Osteoblast (primary cell): ENCODE results near the gene CMPK2. TPM values are rescaled to one million over a fixed set of nuclear protein-coding genes. Genes with fewer than 3 reads are reported as not detected.

Experiments
- DNase-seq: peaks from one replicate; pipeline ENCODE4 v3.0.0; 2011; ENCODE audit warnings: low spot score, mixed read lengths; ENCODE audit not compliant: insufficient read length; ENCODE audit errors: missing footprints
- H2AFZ ChIP-seq: 2 replicates; pipeline ENCODE4 v1.6.0; 2011; ENCODE audit warnings: mild to moderate bottlenecking, low read length
- H3K27ac ChIP-seq: 2 replicates; pipeline ENCODE4 v1.5.1; 2011; ENCODE audit warnings: mild to moderate bottlenecking, low read depth, low read length, moderate library complexity
- H3K27me3 ChIP-seq: 2 replicates; pipeline ENCODE4 v1.6.0; 2012; ENCODE audit warnings: mild to moderate bottlenecking, control low read depth, inconsistent platforms, low read length, moderate library complexity; ENCODE audit not compliant: insufficient read depth
- H3K36me3 ChIP-seq: 2 replicates; pipeline ENCODE4 v1.5.1; 2011; ENCODE audit warnings: mild to moderate bottlenecking, low read length, control low read depth, moderate library complexity; ENCODE audit not compliant: insufficient read depth
- H3K4me1 ChIP-seq: 2 replicates; pipeline ENCODE4 v1.5.1; 2011; ENCODE audit warnings: mild to moderate bottlenecking, low read length, control low read depth, moderate library complexity; ENCODE audit not compliant: insufficient read depth
- H3K4me2 ChIP-seq: 2 replicates; pipeline ENCODE4 v1.6.0; 2011; ENCODE audit warnings: mild to moderate bottlenecking, low read length; ENCODE audit not compliant: insufficient read depth
- H3K4me3 ChIP-seq: fragments of 200-600 bp; sonication (generic); 3 replicates; pipeline ENCODE4 v1.5.1; 2012; ENCODE audit warnings: mild to moderate bottlenecking, low read length, inconsistent platforms; ENCODE audit not compliant: insufficient read depth
- H3K79me2 ChIP-seq: 2 replicates; pipeline ENCODE4 v1.6.0; 2012; ENCODE audit warnings: mild to moderate bottlenecking, low read length, control low read depth, inconsistent platforms; ENCODE audit not compliant: insufficient read depth
- H3K9me3 ChIP-seq: 2 replicates; pipeline ENCODE4 v1.5.1; 2011; ENCODE audit warnings: low read depth, low read length, control low read depth
- H4K20me1 ChIP-seq: 2 replicates; pipeline ENCODE4 v1.6.0; 2012; ENCODE audit warnings: mild to moderate bottlenecking, low read length, control low read depth; ENCODE audit not compliant: insufficient read depth
- total RNA-seq: library from RNA; depleted of rRNA; stranded (reverse); fragments of >200 nt; gene quantifications from 2 replicates; pipeline ENCODE4 v1.2.3, GENCODE V29; 2012
- TF ChIP-seq, protein P1 (sequence below): IDR thresholded peaks from 2 replicates; pipeline ENCODE4 v1.5.1; 2011; ENCODE audit warnings: mild to moderate bottlenecking, low read depth, low read length, moderate library complexity; ENCODE audit errors: extremely low read depth

The CMPK2 gene
- total RNA-seq, 1 donor, result 2.2 TPM

DNA sequence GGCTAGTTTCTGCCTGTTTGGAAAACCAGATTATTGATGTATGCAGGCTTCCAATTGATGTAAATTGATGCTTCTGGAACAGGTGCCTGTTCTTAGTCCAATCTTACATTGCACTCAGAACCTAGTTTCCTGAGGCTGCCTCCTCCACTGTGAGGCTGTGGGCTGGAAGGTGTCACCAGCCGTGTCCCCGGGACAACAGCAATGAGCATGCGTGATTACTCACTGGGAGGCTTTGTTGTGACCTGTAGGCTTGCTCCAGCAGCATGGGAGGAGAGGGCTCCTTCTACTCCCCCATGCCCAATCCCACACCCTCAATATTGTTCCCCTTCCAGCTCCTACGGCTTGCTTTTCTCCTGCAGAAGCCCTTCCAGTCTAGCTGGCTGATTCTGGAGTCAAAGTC is 23.0 kb upstream of the CMPK2 start:
- no peaks in the 10 kb centered on the region for H3K27me3 ChIP-seq
- H3K4me2 ChIP-seq, result no peak overlapping the region
- H3K27ac ChIP-seq, result no peak overlapping the region
- H3K9me3 ChIP-seq, result no peaks in the 10 kb centered on the region
- H4K20me1 ChIP-seq, result no peaks in the 10 kb centered on the region
- no peak overlapping the region for H3K4me3 ChIP-seq
- H3K36me3 ChIP-seq, result no peaks in the 10 kb centered on the region
- TF ChIP-seq, protein P1, sequence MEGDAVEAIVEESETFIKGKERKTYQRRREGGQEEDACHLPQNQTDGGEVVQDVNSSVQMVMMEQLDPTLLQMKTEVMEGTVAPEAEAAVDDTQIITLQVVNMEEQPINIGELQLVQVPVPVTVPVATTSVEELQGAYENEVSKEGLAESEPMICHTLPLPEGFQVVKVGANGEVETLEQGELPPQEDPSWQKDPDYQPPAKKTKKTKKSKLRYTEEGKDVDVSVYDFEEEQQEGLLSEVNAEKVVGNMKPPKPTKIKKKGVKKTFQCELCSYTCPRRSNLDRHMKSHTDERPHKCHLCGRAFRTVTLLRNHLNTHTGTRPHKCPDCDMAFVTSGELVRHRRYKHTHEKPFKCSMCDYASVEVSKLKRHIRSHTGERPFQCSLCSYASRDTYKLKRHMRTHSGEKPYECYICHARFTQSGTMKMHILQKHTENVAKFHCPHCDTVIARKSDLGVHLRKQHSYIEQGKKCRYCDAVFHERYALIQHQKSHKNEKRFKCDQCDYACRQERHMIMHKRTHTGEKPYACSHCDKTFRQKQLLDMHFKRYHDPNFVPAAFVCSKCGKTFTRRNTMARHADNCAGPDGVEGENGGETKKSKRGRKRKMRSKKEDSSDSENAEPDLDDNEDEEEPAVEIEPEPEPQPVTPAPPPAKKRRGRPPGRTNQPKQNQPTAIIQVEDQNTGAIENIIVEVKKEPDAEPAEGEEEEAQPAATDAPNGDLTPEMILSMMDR, result no peak
- no peak for DNase-seq
- H3K79me2 ChIP-seq, result no peaks in the 10 kb centered on the region
- H2AFZ ChIP-seq, result no peak overlapping the region
- H3K4me1 ChIP-seq, result no peaks in the 10 kb centered on the region

DNA sequence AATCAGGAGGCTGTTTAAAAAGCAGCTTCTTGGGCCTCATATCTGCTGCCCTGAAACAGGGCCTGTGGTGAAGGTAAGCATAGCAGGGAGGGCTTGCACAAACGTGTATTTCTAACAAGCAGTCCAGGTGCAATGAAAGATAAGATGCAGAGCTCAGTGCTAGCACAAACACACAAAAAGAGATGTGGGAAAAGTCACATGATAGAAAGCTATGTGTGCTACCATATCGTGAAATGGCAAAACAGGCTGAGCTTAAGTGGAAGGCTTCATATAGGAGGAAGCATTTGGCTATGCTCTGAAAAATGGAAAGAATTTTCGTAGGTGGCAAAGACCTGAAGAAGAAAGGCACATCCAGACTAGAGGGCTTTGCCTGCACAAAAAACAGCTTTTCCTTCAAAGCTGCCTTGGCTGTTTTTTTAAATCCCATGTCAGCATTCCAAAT is 22.1 kb upstream of the CMPK2 start:
- Histone ChIP-seq H3K9me3 (no peaks in the 10 kb centered on the region), H3K4me3 (no peak overlapping the region), H3K36me3 (no peaks in the 10 kb centered on the region), H3K79me2 (no peaks in the 10 kb centered on the region), H2AFZ (no peak overlapping the region), H4K20me1 (no peaks in the 10 kb centered on the region), H3K27ac (no peak overlapping the region), H3K4me1 (no peaks in the 10 kb centered on the region), H3K27me3 (no peaks in the 10 kb centered on the region), H3K4me2 (no peak overlapping the region)
- TF ChIP-seq, protein P1, result no peak
- no peak for DNase-seq

GRCh38 chr2:6885968-6886367 is 20.3 kb upstream of the CMPK2 start:
- Histone ChIP-seq H3K4me3 (no peak overlapping the region), H3K9me3 (no peaks in the 10 kb centered on the region), H3K79me2 (no peaks in the 10 kb centered on the region), H3K27ac (no peak overlapping the region), H3K36me3 (no peaks in the 10 kb centered on the region), H3K4me2 (no peak overlapping the region), H3K4me1 (no peaks in the 10 kb centered on the region), H3K27me3 (no peaks in the 10 kb centered on the region), H4K20me1 (no peaks in the 10 kb centered on the region), H2AFZ (no peak overlapping the region)
- TF ChIP-seq, protein P1, result no peak
- no peak for DNase-seq

DNA sequence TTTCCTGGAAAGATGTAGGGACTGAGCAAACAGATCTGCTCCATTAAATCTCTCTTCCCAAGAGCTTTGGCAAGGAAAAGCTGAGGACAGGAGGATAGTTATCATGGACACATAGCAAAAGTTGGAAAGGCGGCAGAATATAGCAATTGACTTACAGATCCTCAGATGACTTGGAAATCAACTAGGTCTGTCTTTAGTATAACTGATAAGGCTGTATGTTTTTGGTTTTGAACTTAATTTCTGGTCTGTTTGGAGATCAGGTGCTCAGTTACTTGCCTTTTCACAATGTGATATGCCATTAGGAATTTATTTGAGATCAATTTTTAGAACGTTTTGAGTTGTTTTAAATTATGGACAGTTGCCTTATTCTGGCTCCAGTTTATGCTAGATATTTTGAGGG is 19.8 kb upstream of the CMPK2 start:
- TF ChIP-seq, protein P1, result no peak
- Histone ChIP-seq H3K27me3 (no peaks in the 10 kb centered on the region), H3K4me3 (no peak overlapping the region), H4K20me1 (no peaks in the 10 kb centered on the region), H3K9me3 (no peaks in the 10 kb centered on the region), H2AFZ (no peak overlapping the region), H3K79me2 (no peaks in the 10 kb centered on the region), H3K27ac (no peak overlapping the region), H3K36me3 (no peaks in the 10 kb centered on the region), H3K4me2 (no peak overlapping the region), H3K4me1 (no peaks in the 10 kb centered on the region)
- no peak for DNase-seq
